Measurements from ENCODE around the gene RGS14.

The RGS14 gene

DNA sequence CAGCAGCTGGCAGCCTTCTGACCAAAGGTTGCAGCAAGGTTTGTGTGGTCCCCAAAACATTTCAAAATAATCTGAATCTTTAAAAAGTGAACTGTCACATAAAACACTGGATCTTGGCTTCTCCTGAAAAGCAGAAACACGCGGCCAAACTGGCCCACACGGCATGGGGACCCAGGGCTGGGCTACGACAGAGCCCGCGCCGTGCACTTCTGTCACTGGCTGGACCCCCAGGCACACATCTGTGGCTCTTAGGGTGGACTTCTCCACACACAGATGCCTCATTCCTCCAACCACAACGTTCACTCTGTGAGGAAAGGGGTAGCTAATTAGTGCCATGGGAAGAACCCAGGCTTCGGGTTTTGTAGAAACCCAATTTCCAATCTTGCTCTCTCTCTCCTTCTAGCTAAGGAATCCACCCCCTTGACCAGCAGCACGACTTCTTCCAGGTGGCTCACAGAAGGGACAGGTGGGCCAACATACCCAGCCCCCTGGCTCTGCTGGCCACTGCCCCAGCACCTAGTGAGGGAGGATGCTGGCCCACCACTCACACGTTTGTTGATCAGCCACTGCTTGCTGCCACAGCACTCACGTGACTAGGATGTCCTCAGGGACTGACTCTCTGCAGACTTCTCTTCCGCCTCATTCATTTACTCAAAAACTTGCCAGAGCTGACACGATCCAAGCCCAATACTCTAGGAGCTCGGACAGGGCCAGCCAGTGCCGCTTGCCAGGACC, 24.1 kb upstream of the RGS14 start:
- no peaks in the 10 kb centered on the region for H3K9me3 ChIP-seq (ENCODE audit: control insufficient read depth, insufficient read depth, low read length)
- H3F3A ChIP-seq (ENCODE audit: control insufficient read depth, insufficient read depth): no peaks in the 10 kb centered on the region
- H3K27me3 ChIP-seq (ENCODE audit: control insufficient read depth, low read length): no peaks in the 10 kb centered on the region
- no peak for TF ChIP-seq EZH2phosphoT487 (IDR thresholded peaks at IDR 0.05; ENCODE audit: borderline replicate concordance, low read length)
- TF ChIP-seq, protein P1, sequence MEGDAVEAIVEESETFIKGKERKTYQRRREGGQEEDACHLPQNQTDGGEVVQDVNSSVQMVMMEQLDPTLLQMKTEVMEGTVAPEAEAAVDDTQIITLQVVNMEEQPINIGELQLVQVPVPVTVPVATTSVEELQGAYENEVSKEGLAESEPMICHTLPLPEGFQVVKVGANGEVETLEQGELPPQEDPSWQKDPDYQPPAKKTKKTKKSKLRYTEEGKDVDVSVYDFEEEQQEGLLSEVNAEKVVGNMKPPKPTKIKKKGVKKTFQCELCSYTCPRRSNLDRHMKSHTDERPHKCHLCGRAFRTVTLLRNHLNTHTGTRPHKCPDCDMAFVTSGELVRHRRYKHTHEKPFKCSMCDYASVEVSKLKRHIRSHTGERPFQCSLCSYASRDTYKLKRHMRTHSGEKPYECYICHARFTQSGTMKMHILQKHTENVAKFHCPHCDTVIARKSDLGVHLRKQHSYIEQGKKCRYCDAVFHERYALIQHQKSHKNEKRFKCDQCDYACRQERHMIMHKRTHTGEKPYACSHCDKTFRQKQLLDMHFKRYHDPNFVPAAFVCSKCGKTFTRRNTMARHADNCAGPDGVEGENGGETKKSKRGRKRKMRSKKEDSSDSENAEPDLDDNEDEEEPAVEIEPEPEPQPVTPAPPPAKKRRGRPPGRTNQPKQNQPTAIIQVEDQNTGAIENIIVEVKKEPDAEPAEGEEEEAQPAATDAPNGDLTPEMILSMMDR (IDR thresholded peaks at IDR 0.05; ENCODE audit: low read depth, low read length, poor library complexity, severe bottlenecking): no peak
- H3K4me3 ChIP-seq (ENCODE audit: low read length): no peak overlapping the region
- no peaks in the 10 kb centered on the region for H3K9me2 ChIP-seq (replicated peaks; ENCODE audit: control insufficient read depth, low read length)
- H3K36me3 ChIP-seq (ENCODE audit: control insufficient read depth, low read length): peaks cover 86% of the 10 kb centered on the region
- H3K4me1 ChIP-seq (ENCODE audit: control insufficient read depth, low read length): no peaks in the 10 kb centered on the region
- no peak overlapping the region for H3K27ac ChIP-seq (ENCODE audit: low read depth, low read length)
- H4K20me1 ChIP-seq (ENCODE audit: control insufficient read depth, insufficient read depth, low read depth, low read length): no peaks in the 10 kb centered on the region
- H3K4me2 ChIP-seq (ENCODE audit: low read length): no peak overlapping the region
- peaks cover 4% of the 10 kb centered on the region for H3K79me2 ChIP-seq (ENCODE audit: control insufficient read depth, low read length)

DNA sequence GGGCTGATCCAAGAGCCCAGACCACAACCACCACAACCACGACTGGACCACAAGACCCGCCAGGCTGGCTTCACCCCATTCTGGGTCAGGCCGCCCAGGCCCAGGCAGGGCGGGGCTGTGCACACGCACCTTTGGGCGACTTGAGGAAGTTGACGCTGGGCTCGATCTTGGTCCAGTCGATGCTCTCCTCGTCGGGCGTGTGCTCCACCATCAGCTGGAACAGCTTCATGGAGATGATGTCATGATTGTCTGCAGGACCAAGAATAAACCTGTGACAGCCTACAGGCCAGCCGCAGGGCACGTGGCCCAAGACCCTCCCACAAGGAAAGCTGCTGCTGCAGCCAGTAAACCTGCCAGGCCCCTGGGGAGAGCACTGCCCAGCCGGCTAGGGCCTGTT, 23.6 kb upstream of the RGS14 start:
- H3K79me2 ChIP-seq (ENCODE audit: control insufficient read depth, low read length): peaks cover 9% of the 10 kb centered on the region
- H3K4me1 ChIP-seq (ENCODE audit: control insufficient read depth, low read length): no peaks in the 10 kb centered on the region
- no peak overlapping the region for H3K27ac ChIP-seq (ENCODE audit: low read depth, low read length)
- H3K9me3 ChIP-seq (ENCODE audit: control insufficient read depth, insufficient read depth, low read length): no peaks in the 10 kb centered on the region
- no peak overlapping the region for H3K4me2 ChIP-seq (ENCODE audit: low read length)
- no peaks in the 10 kb centered on the region for H4K20me1 ChIP-seq (ENCODE audit: control insufficient read depth, insufficient read depth, low read depth, low read length)
- no peaks in the 10 kb centered on the region for H3F3A ChIP-seq (ENCODE audit: control insufficient read depth, insufficient read depth)
- no peaks in the 10 kb centered on the region for H3K27me3 ChIP-seq (ENCODE audit: control insufficient read depth, low read length)
- no peak overlapping the region for H3K4me3 ChIP-seq (ENCODE audit: low read length)
- H3K36me3 ChIP-seq (ENCODE audit: control insufficient read depth, low read length): peaks cover 90% of the 10 kb centered on the region
- TF ChIP-seq, protein P1 (IDR thresholded peaks at IDR 0.05; ENCODE audit: low read depth, low read length, poor library complexity, severe bottlenecking): no peak
- no peak for TF ChIP-seq EZH2phosphoT487 (IDR thresholded peaks at IDR 0.05; ENCODE audit: borderline replicate concordance, low read length)
- no peaks in the 10 kb centered on the region for H3K9me2 ChIP-seq (replicated peaks; ENCODE audit: control insufficient read depth, low read length)

DNA sequence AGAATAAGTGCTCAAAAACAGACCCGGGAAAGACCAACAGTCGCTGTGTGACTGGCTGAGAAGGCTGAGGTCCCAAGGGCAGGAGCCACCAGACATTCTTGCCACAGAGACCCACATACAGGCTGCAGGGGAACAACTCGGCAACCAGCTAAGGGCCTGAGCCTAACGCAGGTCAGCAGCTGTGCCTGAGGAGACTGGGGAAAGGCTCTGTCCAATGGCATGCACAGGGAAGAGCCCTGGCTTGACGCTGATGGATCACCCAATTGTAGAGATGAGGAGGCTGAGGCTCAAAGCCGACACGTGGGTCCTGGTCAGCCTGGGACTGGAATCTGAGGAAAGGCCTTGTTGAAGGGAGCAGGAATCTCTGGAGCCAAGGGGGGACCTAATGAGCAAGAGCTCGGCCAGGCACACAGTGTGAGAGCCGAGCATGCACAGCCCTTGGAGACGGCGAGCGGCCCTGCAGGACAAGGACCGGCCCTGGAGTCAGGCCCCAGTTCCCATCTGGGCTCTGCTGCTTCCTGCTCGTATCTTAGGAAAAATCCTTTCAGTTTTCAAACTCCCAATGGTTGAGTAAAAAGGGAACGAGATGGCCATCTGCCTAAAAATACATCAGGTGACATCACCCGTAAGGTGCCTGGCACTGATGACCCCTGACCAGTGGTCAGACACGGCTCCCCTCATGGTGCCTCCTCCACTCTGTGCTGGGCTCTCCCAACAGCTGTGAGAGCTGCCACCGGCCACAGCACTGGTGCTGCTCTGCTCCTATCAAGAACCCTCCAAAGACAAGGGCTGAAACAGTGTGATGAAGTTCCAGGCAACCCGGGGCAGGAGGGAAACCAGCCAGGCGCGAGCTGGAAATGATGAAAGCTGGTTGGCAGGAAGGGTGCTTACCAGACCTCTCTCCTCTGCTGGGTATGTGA, 22.7 kb upstream of the RGS14 start:
- H3K9me2 ChIP-seq (replicated peaks; ENCODE audit: control insufficient read depth, low read length): no peaks in the 10 kb centered on the region
- H4K20me1 ChIP-seq (ENCODE audit: control insufficient read depth, insufficient read depth, low read depth, low read length): no peaks in the 10 kb centered on the region
- no peak overlapping the region for H3K4me3 ChIP-seq (ENCODE audit: low read length)
- no peaks in the 10 kb centered on the region for H3K27me3 ChIP-seq (ENCODE audit: control insufficient read depth, low read length)
- H3K79me2 ChIP-seq (ENCODE audit: control insufficient read depth, low read length): peaks cover 18% of the 10 kb centered on the region
- TF ChIP-seq, protein P1 (IDR thresholded peaks at IDR 0.05; ENCODE audit: low read depth, low read length, poor library complexity, severe bottlenecking): no peak
- TF ChIP-seq EZH2phosphoT487 (IDR thresholded peaks at IDR 0.05; ENCODE audit: borderline replicate concordance, low read length): no peak
- H3K4me2 ChIP-seq (ENCODE audit: low read length): no peak overlapping the region
- H3K4me1 ChIP-seq (ENCODE audit: control insufficient read depth, low read length): no peaks in the 10 kb centered on the region
- H3K27ac ChIP-seq (ENCODE audit: low read depth, low read length): no peak overlapping the region
- peaks cover 91% of the 10 kb centered on the region for H3K36me3 ChIP-seq (ENCODE audit: control insufficient read depth, low read length)
- H3F3A ChIP-seq (ENCODE audit: control insufficient read depth, insufficient read depth): no peaks in the 10 kb centered on the region
- H3K9me3 ChIP-seq (ENCODE audit: control insufficient read depth, insufficient read depth, low read length): no peaks in the 10 kb centered on the region

All from DOHH2 (cell line).